SIG-M5 treated with dmso at 0.1 percent for 504 hours (cell line): ENCODE results near the gene NBEA.
A peak's percentile ranks its signal among the peaks of the same experiment; 100 is the strongest.

Experiments
- DNase-seq: peaks from one replicate; lab custom pipeline; 2025; ENCODE audit not compliant: unreplicated experiment; lab: John Stamatoyannopoulos, UW

The NBEA gene

GRCh38 chr13:35162420-35162819 lies 220.3 kb downstream of the NBEA start:
- peak; percentile 34 for DNase-seq

- no peak for DNase-seq
Observed at GRCh38 chr13:35163674-35164073, 221.6 kb downstream of the NBEA start.

GRCh38 chr13:35164324-35164932 lies 222.4 kb downstream of the NBEA start:
- DNase-seq = peak; percentile 67

GRCh38 chr13:35165205-35165604 lies 223.1 kb downstream of the NBEA start:
- DNase-seq = no peak

- DNase-seq = no peak
Observed at GRCh38 chr13:35179494-35179893, 237.4 kb downstream of the NBEA start.

- DNase-seq = no peak
Observed at GRCh38 chr13:35179920-35180663, 238.0 kb downstream of the NBEA start.

GRCh38 chr13:35190241-35190640 lies 248.2 kb downstream of the NBEA start:
- no peak for DNase-seq

- no peak for DNase-seq
Observed at GRCh38 chr13:35191883-35192282, 249.8 kb downstream of the NBEA start.

GRCh38 chr13:35198613-35199200 lies 256.6 kb downstream of the NBEA start:
- no peak for DNase-seq

- no peak for DNase-seq
Observed at GRCh38 chr13:35208587-35208986, 266.5 kb downstream of the NBEA start.

- no peak for DNase-seq
Observed at GRCh38 chr13:35210261-35210660, 268.2 kb downstream of the NBEA start.

GRCh38 chr13:35211949-35212348 lies 269.9 kb downstream of the NBEA start:
- no peak for DNase-seq

GRCh38 chr13:35213911-35214310 lies 271.8 kb downstream of the NBEA start:
- DNase-seq = no peak

GRCh38 chr13:35216131-35216530 lies 274.1 kb downstream of the NBEA start:
- no peak for DNase-seq

GRCh38 chr13:35219021-35219420 lies 277.0 kb downstream of the NBEA start:
- DNase-seq = no peak

GRCh38 chr13:35225159-35225558 lies 283.1 kb downstream of the NBEA start:
- no peak for DNase-seq

- DNase-seq = no peak
Observed at GRCh38 chr13:35225582-35225981, 283.5 kb downstream of the NBEA start.

GRCh38 chr13:35228536-35228935 lies 286.5 kb downstream of the NBEA start:
- DNase-seq = no peak

GRCh38 chr13:35231426-35231825 lies 289.4 kb downstream of the NBEA start:
- no peak for DNase-seq

GRCh38 chr13:35238274-35238673 lies 296.2 kb downstream of the NBEA start:
- DNase-seq = no peak

GRCh38 chr13:35252536-35253205 lies 310.6 kb downstream of the NBEA start:
- no peak for DNase-seq

- no peak for DNase-seq
Observed at GRCh38 chr13:35255241-35255640, 313.2 kb downstream of the NBEA start.
